Upper lobe of left lung (tissue), 6 donors: Measurements from ENCODE around the gene ST6GALNAC6. TPM values are rescaled to one million over a fixed set of nuclear protein-coding genes. Genes with fewer than 3 reads are reported as not detected.
A peak's percentile ranks its signal among the peaks of the same experiment; 100 is the strongest.

Experiments
- ATAC-seq, 2 donors: fragments of 200-7000 bp; cut with Tn5 transposase; one replicate each; pipeline ENCODE4 v1.9.1; 2022; ENCODE audit warnings: mild to moderate bottlenecking in 2 of 2, moderate library complexity in 2 of 2; ENCODE audit not compliant: low FRiP score in 2 of 2
- DNase-seq, 2 donors: peaks; one replicate each; pipeline ENCODE4 v3.0.0-alpha.2; 2019 to 2020
- H3K27ac ChIP-seq, 4 donors: fragments of 200-600 bp; sonication (generic); one replicate each; pipeline ENCODE4 v1.5.1; 2016 to 2019
- H3K27me3 ChIP-seq, 4 donors: fragments of 200-600 bp; sonication (generic); one replicate each; pipeline ENCODE4 v1.5.1; 2017 to 2019
- H3K36me3 ChIP-seq, 4 donors: fragments of 200-600 bp; sonication (generic); one replicate each; pipeline ENCODE4 v1.5.1; 2016 to 2019
- H3K4me1 ChIP-seq, 4 donors: fragments of 200-600 bp; sonication (generic); one replicate each; pipeline ENCODE4 v1.5.1; 2018 to 2019
- H3K4me3 ChIP-seq, 4 donors: fragments of 200-600 bp; sonication (generic); one replicate each; pipeline ENCODE4 v1.5.1; 2017 to 2019; ENCODE audit warnings: mild to moderate bottlenecking in 2 of 4, moderate library complexity in 1 of 4
- H3K9me3 ChIP-seq, 4 donors: fragments of 200-600 bp; sonication (generic); one replicate each; pipeline ENCODE4 v1.5.1; 2018 to 2019
- EP300 ChIP-seq, 4 donors: sonication (generic); formaldehyde crosslinking; IDR thresholded peaks; one replicate each; pipeline ENCODE4 v1.5.1; 2017; ENCODE audit warnings: antibody characterized with exemption in 4 of 4, control low read depth in 2 of 4
- POLR2A ChIP-seq, 4 donors: fragments of 450-650 bp; IDR thresholded peaks; one replicate each; pipeline ENCODE4 v1.5.1; 2016 to 2017; ENCODE audit warnings: antibody characterized with exemption in 4 of 4, mild to moderate bottlenecking in 2 of 4
- POLR2AphosphoS5 ChIP-seq, 2 donors: sonication (generic); formaldehyde crosslinking; IDR thresholded peaks; one replicate each; pipeline ENCODE4 v1.5.1; 2017; ENCODE audit warnings: antibody characterized with exemption in 2 of 2
- whole genome bisulfite sequencing, 2 donors: methylation state at CpG; one replicate each; pipeline ENCODE4 v1.1.5; 2017 to 2018; 5-methylcytosine and 5-hydroxymethylcytosine counted together
- total RNA-seq, 6 donors: library from RNA; depleted of rRNA in 4 of 6; stranded (reverse); fragments of >200 nt in 4 of 6; gene quantifications; one replicate each; pipeline versions ENCODE4 v1.1.0 to v1.2.1, GENCODE V29; 2016 to 2021
- TF ChIP-seq, protein P1 (sequence below), 6 experiments: fragments of 450-650 bp in 4 of 6; fragments of 200-600 bp in 2 of 6; sonication (generic) in 2 of 6; IDR thresholded peaks; one replicate each; pipeline ENCODE4 v1.5.1; 2016 to 2019; ENCODE audit warnings: antibody characterized with exemption in 6 of 6
- donor health status: DM: no; HTN: no; CAD: no; lungs with moderate emphysema.
- donor health status: DM: no; HTN: yes; CAD: no; lungs with severe emphysema.

ST6GALNAC6 gene
- total RNA-seq, 6 donors from 2014 or later, result 67.3 to 117 (median 85.2) TPM

DNA sequence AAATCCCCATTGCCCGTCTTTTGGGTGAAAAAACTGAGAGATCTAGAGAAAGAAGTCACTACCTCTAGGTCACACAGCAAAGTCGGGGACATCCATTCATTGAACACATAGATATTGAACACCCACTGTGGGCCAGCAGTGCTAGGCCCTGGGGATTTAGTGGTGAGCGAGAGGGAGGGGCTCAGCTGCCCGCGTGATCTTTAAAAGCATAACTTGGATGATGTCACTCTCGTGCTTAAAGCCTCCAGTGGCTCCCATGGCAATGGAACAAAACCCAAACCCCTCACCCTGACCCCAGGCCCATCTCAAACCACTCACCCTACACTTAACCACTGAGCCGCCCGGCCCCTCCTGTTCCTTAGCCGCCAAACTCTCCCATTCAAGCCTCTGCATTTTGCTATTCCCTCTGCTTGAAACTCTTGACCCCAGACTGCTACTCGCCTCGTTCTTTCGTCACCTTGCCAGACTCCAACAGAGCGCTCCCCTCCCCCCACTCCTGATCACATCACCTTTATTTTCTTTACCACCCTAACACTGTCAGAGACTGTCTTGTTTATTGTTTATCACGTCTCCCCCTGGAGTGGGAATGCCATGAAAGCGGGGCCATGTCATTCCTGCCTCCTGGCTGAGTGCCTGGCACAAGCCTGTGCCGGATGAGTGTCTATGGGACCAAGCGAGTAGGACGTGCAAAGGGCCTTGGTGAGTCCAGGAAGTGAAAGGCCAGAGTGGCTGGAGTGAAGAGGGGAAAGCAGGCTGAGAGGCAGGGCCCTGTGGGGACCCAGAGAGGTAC lies 31.9 kb upstream of the ST6GALNAC6 start:
- Histone ChIP-seq H3K9me3 (no peaks in the 10 kb centered on the region), H3K36me3 (peaks cover 0 to 8% (median 3%) of the 10 kb centered on the region in 4 donors), H3K4me1 (peaks cover 41 to 63% (median 45%) of the 10 kb centered on the region in 4 donors), H3K27ac (peak overlapping the region; percentile 22 to 83 (median 69)), H3K4me3 (peak overlapping the region in 3 of 4 donors; percentile 51 to 64 (median 58)), H3K27me3 (peaks cover 0 to 12% (median 5%) of the 10 kb centered on the region in 4 donors)
- ATAC-seq (peak; percentile 34 to 84), DNase-seq (peak in 1 of 2 donors; percentile 58)
- TF ChIP-seq POLR2AphosphoS5 (IDR thresholded peaks at IDR 0.05), result peak in 1 of 2 donors; percentile 39
- TF ChIP-seq EP300 (IDR thresholded peaks at IDR 0.05), result peak in 1 of 4 donors; percentile 64
- TF ChIP-seq POLR2A (IDR thresholded peaks at IDR 0.05), result peak in 1 of 4 donors; percentile 42
- TF ChIP-seq, protein P1, sequence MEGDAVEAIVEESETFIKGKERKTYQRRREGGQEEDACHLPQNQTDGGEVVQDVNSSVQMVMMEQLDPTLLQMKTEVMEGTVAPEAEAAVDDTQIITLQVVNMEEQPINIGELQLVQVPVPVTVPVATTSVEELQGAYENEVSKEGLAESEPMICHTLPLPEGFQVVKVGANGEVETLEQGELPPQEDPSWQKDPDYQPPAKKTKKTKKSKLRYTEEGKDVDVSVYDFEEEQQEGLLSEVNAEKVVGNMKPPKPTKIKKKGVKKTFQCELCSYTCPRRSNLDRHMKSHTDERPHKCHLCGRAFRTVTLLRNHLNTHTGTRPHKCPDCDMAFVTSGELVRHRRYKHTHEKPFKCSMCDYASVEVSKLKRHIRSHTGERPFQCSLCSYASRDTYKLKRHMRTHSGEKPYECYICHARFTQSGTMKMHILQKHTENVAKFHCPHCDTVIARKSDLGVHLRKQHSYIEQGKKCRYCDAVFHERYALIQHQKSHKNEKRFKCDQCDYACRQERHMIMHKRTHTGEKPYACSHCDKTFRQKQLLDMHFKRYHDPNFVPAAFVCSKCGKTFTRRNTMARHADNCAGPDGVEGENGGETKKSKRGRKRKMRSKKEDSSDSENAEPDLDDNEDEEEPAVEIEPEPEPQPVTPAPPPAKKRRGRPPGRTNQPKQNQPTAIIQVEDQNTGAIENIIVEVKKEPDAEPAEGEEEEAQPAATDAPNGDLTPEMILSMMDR (IDR thresholded peaks at IDR 0.05), result no peak
- 25 to 37% methylated on average over 18 of the region's 18 CpGs for WGBS, 2 donors

DNA sequence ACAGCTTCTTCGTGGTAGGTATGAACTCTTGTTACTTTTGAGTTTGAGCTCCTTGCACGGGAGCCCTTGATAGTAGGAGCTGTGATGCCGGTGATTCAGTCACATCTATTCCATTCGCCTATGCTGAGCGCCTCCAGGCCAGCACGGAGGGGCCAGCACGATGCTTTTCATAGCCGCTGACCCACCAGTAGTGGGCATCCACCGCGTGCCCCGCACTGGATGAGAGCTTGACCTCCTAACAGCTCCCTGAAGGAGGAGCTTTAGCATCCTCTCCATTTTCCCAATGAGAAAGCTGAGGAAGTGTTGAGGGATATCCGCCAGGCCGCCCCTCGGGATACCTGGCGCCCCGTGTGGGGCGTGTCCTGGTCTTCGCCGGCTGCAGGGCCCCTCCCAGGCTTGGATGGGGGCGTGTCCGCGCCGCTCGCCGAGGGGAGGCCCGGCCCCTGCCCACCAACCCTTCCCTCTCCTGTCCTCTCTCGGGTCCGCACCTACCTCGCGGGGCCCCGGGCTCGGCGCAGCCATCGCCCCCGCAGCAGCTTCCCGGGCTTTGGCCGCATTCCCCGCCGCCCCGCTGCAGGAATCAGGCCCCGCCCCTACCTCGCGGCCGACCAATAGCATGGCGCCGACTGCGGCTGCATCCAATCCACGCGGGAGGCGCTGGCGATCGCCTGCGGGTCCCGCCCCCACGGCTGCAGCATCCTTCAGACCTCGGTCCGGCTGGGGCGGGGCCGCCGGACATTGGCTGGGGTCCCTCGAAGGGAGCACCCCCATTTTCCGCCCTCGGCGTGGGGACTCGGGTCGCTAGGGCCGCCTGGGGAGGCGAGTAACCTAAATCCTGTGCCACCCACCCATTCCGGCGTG lies 31.1 kb upstream of the ST6GALNAC6 start, which contains the start of gene PIP5KL1:
Gene PIP5KL1, minus strand, starts transcription at position 547 of the 861 bp plus-strand sequence. Its CDS starts 25 bp downstream, at position 522.
- H3K27ac ChIP-seq, result peak within 1 kb of the TSS; percentile 22 to 83 (median 69)
- H3K4me3 ChIP-seq, result peak within 1 kb of the TSS; percentile 13 to 64 (median 54)
- peaks cover 0 to 12% (median 5%) of the 10 kb centered on the region in 4 donors for H3K27me3 ChIP-seq
- 3 to 7% methylated on average over 14 to 51 of the region's 70 CpGs for WGBS, 2 donors
- peak in 1 of 4 donors; percentile 54 for TF ChIP-seq POLR2A (IDR thresholded peaks at IDR 0.05)
- TF ChIP-seq EP300 (IDR thresholded peaks at IDR 0.05), result no peak
- peak; percentile 82 to 93 for ATAC-seq
- DNase-seq, result peak; percentile 88 to 97
- H3K36me3 ChIP-seq, result peaks cover 0 to 8% (median 3%) of the 10 kb centered on the region in 4 donors
- peaks cover 33 to 54% (median 37%) of the 10 kb centered on the region in 4 donors for H3K4me1 ChIP-seq
- H3K9me3 ChIP-seq, result no peaks in the 10 kb centered on the region

DNA sequence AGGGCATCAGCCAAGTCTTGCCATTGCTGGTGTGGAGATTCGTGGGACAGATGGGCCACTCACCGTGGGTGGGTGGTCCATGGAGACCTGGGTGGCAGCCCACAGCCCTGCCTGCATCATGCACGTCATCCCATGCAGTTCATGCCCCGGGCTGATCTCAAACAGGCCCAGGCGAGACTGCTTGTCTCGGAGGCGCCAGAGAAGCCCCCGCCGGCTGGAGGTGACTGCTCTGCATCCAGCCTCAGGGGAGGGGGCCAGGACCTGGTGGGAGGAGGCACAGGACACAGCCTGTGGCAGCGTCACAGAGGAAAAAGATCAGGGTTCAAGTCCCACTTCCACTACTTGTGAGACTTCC lies 30.2 kb upstream of the ST6GALNAC6 start:
- peaks cover 32 to 46% (median 35%) of the 10 kb centered on the region in 4 donors for H3K4me1 ChIP-seq
- H3K27me3 ChIP-seq, result peaks cover 0 to 12% (median 5%) of the 10 kb centered on the region in 4 donors
- no peak overlapping the region for H3K27ac ChIP-seq
- 80 to 95% methylated on average over 3 to 10 of the region's 10 CpGs for WGBS, 2 donors
- TF ChIP-seq POLR2AphosphoS5 (IDR thresholded peaks at IDR 0.05), result no peak
- no peak for TF ChIP-seq POLR2A (IDR thresholded peaks at IDR 0.05)
- TF ChIP-seq, protein P1 (IDR thresholded peaks at IDR 0.05), result no peak
- no peak for TF ChIP-seq EP300 (IDR thresholded peaks at IDR 0.05)
- DNase-seq (peak in 1 of 2 donors; percentile 59), ATAC-seq (no peak)
- H3K36me3 ChIP-seq, result peaks cover 0 to under 1% (median 0%) of the 10 kb centered on the region in 4 donors
- no peak overlapping the region for H3K4me3 ChIP-seq
- H3K9me3 ChIP-seq, result no peaks in the 10 kb centered on the region

DNA sequence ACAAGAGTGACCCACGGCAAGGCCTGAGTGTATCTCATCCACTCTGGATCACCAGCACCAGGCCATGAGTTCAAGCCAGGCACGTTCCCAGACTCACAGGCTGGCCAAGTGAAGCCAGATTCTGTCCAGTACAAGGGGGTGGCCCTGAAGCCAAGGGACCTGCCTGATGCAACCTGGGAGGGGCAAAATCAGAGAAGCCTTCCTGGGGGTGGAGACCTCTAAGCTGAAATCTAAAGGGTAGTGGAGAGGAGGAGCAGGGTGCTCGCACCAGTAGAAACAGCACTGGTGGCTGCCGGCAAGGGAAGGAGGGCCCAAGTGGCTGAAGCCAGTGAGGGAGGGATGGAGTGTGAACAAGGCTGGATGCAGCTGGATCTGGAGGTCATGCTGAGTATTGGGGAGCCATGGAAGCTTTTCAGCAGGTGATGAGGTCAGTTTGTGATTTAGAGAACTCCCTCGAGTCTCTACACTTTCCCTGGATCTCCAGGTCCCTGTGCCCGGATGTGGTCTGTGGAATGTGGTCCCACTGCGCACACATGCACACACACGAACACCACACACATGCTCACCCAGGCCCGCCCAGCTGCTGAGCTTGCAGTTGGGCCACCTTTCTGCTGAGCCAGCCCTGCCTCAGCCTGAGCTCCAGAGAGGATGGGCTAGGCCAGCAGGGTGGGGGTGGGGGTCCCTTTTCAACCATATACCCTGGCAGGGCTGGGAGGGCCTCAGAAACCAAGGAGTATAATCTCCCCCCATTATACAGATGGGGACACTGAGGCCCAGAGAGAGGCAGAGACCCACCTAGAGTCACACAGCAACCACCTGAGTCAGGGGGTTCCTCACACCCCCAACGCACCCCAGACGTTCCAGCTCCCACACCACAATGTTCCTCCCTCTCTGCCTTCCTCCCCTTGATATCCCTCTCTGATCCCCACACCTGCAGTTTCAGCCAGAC lies 29.5 kb upstream of the ST6GALNAC6 start:
- peaks cover 0 to 12% (median 5%) of the 10 kb centered on the region in 4 donors for H3K27me3 ChIP-seq
- no peak overlapping the region for H3K27ac ChIP-seq
- H3K9me3 ChIP-seq, result no peaks in the 10 kb centered on the region
- TF ChIP-seq POLR2AphosphoS5 (IDR thresholded peaks at IDR 0.05) (no peak), POLR2A (IDR thresholded peaks at IDR 0.05) (no peak), EP300 (IDR thresholded peaks at IDR 0.05) (no peak)
- TF ChIP-seq, protein P1 (IDR thresholded peaks at IDR 0.05), result no peak
- no peak overlapping the region for H3K4me3 ChIP-seq
- DNase-seq, result no peak
- WGBS, 2 donors, result 76 to 77% methylated on average over 7 to 11 of the region's 11 CpGs
- peaks cover 32 to 44% (median 35%) of the 10 kb centered on the region in 4 donors for H3K4me1 ChIP-seq
- ATAC-seq, result no peak
- no peaks in the 10 kb centered on the region for H3K36me3 ChIP-seq
